Measurements from ENCODE around the gene ANXA2. TPM values are rescaled to one million over a fixed set of nuclear protein-coding genes. Genes with fewer than 3 reads are reported as not detected.
A peak's percentile ranks its signal among the peaks of the same experiment; 100 is the strongest.

Gene ANXA2
- total and polyA plus RNA-seq, 2 experiments from 2014 or later = 202 to 225 TPM

DNA sequence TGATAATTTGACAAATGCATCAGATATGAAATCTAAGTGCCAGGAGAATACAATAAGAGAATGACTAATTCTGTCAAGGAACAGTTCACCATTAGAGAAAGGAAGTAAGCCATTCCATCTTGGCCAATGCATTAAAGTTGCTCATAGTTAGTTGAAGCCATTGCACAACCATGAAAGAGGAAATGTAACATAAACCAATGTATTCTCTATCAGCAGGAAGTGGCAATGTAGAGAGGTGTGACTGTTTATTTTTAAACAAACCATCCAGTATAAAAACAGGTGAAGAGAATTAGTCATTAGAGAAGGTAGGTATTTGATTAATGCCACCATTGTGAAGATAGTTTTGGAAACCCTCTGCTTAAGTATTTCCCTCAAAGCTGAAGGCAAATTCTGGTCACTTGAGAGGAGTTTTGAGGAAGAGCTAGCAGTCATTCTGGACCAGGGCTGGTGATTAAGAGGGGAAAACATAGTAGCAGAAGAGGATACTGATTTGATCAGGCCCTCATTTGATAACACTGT lies 10.7 kb upstream of the ANXA2 start:
- 0 out of 2 replicates have a peak, but pooled peaks cover 3% of the 10 kb centered on the region for H3F3A ChIP-seq (replicated peaks; ENCODE audit: low read depth)
- no peaks in the 10 kb centered on the region for H3K9me2 ChIP-seq (ENCODE audit: insufficient read depth)
- ATAC-seq (no peak), DNase-seq (ENCODE audit: low spot score) (no peak)
- no peaks in the 10 kb centered on the region for H3K36me3 ChIP-seq (ENCODE audit: insufficient read depth)
- no peaks in the 10 kb centered on the region for H3K4me1 ChIP-seq (ENCODE audit: insufficient read depth)
- Mint-ChIP-seq H3K4me1 (peaks cover 9% of the 10 kb centered on the region; the same call in 2 of the 3 replicates), H3K27me3 (ENCODE audit: insufficient read depth, low read depth, poor library complexity) (no peaks in the 10 kb centered on the region), H3K4me3 (no peak overlapping the region), H3K36me3 (ENCODE audit: low read depth) (no peaks in the 10 kb centered on the region), H3K27ac (no peak overlapping the region), H3K9me3 (no peaks in the 10 kb centered on the region)
- TF ChIP-seq CREB1 (CRISPR knock-in tag; IDR thresholded peaks at IDR 0.05; ENCODE audit: low read depth) (no peak), NANOG (IDR thresholded peaks at IDR 0.05; ENCODE audit: borderline replicate concordance) (no peak)
- TF ChIP-seq, protein P1, sequence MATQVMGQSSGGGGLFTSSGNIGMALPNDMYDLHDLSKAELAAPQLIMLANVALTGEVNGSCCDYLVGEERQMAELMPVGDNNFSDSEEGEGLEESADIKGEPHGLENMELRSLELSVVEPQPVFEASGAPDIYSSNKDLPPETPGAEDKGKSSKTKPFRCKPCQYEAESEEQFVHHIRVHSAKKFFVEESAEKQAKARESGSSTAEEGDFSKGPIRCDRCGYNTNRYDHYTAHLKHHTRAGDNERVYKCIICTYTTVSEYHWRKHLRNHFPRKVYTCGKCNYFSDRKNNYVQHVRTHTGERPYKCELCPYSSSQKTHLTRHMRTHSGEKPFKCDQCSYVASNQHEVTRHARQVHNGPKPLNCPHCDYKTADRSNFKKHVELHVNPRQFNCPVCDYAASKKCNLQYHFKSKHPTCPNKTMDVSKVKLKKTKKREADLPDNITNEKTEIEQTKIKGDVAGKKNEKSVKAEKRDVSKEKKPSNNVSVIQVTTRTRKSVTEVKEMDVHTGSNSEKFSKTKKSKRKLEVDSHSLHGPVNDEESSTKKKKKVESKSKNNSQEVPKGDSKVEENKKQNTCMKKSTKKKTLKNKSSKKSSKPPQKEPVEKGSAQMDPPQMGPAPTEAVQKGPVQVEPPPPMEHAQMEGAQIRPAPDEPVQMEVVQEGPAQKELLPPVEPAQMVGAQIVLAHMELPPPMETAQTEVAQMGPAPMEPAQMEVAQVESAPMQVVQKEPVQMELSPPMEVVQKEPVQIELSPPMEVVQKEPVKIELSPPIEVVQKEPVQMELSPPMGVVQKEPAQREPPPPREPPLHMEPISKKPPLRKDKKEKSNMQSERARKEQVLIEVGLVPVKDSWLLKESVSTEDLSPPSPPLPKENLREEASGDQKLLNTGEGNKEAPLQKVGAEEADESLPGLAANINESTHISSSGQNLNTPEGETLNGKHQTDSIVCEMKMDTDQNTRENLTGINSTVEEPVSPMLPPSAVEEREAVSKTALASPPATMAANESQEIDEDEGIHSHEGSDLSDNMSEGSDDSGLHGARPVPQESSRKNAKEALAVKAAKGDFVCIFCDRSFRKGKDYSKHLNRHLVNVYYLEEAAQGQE (IDR thresholded peaks at IDR 0.05; ENCODE audit: unreplicated experiment) = no peak
- no peak overlapping the region for H2AFZ ChIP-seq
- no peak overlapping the region for H3K27ac ChIP-seq (ENCODE audit: low read depth)
- no peaks in the 10 kb centered on the region for H3K27me3 ChIP-seq (ENCODE audit: insufficient read depth)
- H4K20me1 ChIP-seq (replicated peaks; ENCODE audit: insufficient read depth) = no peaks in the 10 kb centered on the region
- H3K4me3 ChIP-seq = no peak overlapping the region
- no peak overlapping the region for H3K4me2 ChIP-seq
- no peaks in the 10 kb centered on the region for H3K79me2 ChIP-seq (replicated peaks; ENCODE audit: insufficient read depth)

DNA sequence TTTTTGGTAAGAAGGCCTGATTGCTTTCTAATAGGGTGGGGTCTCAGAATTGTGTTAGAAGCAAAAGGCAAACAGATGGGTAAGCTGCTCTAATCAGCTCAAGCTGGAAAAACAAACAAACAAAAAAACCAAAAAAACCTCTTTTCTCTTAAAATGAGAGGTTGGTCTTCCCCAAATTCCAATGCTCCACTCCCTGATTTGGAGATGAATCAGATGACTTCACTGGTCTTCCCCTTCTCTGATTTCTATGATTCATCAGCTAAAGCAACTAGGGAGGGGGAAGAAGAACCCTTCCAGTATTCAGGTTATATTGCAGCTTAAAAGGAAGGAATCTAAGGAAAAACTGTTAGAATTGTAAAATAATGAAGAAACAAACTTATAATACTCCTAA lies 9.6 kb upstream of the ANXA2 start:
- Histone ChIP-seq H3K27me3 (ENCODE audit: insufficient read depth) (no peaks in the 10 kb centered on the region), H3K4me1 (ENCODE audit: insufficient read depth) (no peaks in the 10 kb centered on the region), H4K20me1 (replicated peaks; ENCODE audit: insufficient read depth) (no peaks in the 10 kb centered on the region), H3K9me2 (ENCODE audit: insufficient read depth) (no peaks in the 10 kb centered on the region), H2AFZ (peak overlapping the region; percentile 19; the same call in 1 of the 2 replicates), H3K36me3 (ENCODE audit: insufficient read depth) (no peaks in the 10 kb centered on the region), H3K4me2 (no peak overlapping the region), H3K79me2 (replicated peaks; ENCODE audit: insufficient read depth) (no peaks in the 10 kb centered on the region), H3K4me3 (no peak overlapping the region), H3K27ac (ENCODE audit: low read depth) (no peak overlapping the region), H3F3A (replicated peaks; ENCODE audit: low read depth) (no peaks in the 10 kb centered on the region)
- Mint-ChIP-seq H3K27me3 (ENCODE audit: insufficient read depth, low read depth, poor library complexity) (peaks cover 4% of the 10 kb centered on the region), H3K36me3 (ENCODE audit: low read depth) (no peaks in the 10 kb centered on the region), H3K4me3 (no peak overlapping the region), H3K4me1 (peaks cover 4% of the 10 kb centered on the region; the same call in 2 of the 3 replicates), H3K27ac (no peak overlapping the region), H3K9me3 (no peaks in the 10 kb centered on the region)
- no peak for ATAC-seq
- no peak for DNase-seq (ENCODE audit: low spot score)
- TF ChIP-seq ZNF114 (CRISPR knock-in tag; IDR thresholded peaks at IDR 0.05) = no peak
- TF ChIP-seq STAT1 (IDR thresholded peaks at IDR 0.05; ENCODE audit: unreplicated experiment) = no peak
- no peak for TF ChIP-seq POLR2AphosphoS5 (IDR thresholded peaks at IDR 0.05; ENCODE audit: low read depth)
- TF ChIP-seq ZNF331 (CRISPR knock-in tag; IDR thresholded peaks at IDR 0.05; ENCODE audit: low read depth) = no peak
- TF ChIP-seq, protein P2, sequence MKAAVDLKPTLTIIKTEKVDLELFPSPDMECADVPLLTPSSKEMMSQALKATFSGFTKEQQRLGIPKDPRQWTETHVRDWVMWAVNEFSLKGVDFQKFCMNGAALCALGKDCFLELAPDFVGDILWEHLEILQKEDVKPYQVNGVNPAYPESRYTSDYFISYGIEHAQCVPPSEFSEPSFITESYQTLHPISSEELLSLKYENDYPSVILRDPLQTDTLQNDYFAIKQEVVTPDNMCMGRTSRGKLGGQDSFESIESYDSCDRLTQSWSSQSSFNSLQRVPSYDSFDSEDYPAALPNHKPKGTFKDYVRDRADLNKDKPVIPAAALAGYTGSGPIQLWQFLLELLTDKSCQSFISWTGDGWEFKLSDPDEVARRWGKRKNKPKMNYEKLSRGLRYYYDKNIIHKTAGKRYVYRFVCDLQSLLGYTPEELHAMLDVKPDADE (IDR thresholded peaks at IDR 0.05) = no peak
- TF ChIP-seq NANOG (IDR thresholded peaks at IDR 0.05; ENCODE audit: borderline replicate concordance) = no peak
- TF ChIP-seq, protein P3, sequence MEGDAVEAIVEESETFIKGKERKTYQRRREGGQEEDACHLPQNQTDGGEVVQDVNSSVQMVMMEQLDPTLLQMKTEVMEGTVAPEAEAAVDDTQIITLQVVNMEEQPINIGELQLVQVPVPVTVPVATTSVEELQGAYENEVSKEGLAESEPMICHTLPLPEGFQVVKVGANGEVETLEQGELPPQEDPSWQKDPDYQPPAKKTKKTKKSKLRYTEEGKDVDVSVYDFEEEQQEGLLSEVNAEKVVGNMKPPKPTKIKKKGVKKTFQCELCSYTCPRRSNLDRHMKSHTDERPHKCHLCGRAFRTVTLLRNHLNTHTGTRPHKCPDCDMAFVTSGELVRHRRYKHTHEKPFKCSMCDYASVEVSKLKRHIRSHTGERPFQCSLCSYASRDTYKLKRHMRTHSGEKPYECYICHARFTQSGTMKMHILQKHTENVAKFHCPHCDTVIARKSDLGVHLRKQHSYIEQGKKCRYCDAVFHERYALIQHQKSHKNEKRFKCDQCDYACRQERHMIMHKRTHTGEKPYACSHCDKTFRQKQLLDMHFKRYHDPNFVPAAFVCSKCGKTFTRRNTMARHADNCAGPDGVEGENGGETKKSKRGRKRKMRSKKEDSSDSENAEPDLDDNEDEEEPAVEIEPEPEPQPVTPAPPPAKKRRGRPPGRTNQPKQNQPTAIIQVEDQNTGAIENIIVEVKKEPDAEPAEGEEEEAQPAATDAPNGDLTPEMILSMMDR (conservative IDR thresholded peaks at IDR 0.05; ENCODE audit: low read depth in 2 of 2) = no peak

Data from GM23338 (cell line).